Astrocyte of the spinal cord (primary cell): ENCODE measurements around the gene ADCK2.
A peak's percentile ranks its signal among the peaks of the same experiment; 100 is the strongest.

ENCODE experiments used
- DNase-seq: peaks from one replicate; pipeline ENCODE4 v3.0.0; 2011; ENCODE audit warnings: low read depth, low spot score
- H3K4me3 ChIP-seq: 2 replicates; pipeline ENCODE4 v1.5.1; 2011; ENCODE audit warnings: low read depth, mild to moderate bottlenecking, low read length, moderate library complexity
- CTCF ChIP-seq: IDR thresholded peaks from 2 replicates; pipeline ENCODE4 v1.5.1; 2012; ENCODE audit warnings: low read depth, mild to moderate bottlenecking, low read length, inconsistent platforms
- in situ Hi-C: cut with HindIII; loops from 2 replicates; pipeline ENCODE4 v1.10.0; 2017; ENCODE audit warnings: low sequenced_read_pairs

The ADCK2 gene

GRCh38 chr7:140723006-140723405 is 50.3 kb downstream of the ADCK2 start:
- in situ Hi-C loops: no loop called here
- no peak for TF ChIP-seq CTCF
- H3K4me3 ChIP-seq: no peak overlapping the region
- no peak for DNase-seq

DNA sequence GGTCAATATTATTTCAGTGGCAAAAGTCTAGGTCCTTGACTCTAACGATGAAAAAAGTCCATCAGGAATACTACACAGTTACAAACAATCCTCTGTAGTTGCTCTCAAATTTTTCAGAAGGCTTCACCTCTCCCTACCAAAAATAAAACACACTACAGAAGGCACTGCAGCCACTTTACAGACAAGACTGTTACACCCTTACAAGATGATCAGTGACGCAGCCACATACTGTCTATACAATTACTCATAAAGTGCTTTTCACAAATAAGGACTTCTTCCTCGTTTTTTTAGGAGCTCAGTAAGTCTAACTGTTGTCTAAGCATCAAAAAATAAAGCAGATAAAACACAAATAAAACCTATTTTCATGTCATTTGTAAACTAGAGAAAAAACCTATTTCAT is 50.8 kb downstream of the ADCK2 start:
- H3K4me3 ChIP-seq: no peak overlapping the region
- in situ Hi-C loops: no loop called here
- no peak for DNase-seq
- TF ChIP-seq CTCF: no peak

DNA sequence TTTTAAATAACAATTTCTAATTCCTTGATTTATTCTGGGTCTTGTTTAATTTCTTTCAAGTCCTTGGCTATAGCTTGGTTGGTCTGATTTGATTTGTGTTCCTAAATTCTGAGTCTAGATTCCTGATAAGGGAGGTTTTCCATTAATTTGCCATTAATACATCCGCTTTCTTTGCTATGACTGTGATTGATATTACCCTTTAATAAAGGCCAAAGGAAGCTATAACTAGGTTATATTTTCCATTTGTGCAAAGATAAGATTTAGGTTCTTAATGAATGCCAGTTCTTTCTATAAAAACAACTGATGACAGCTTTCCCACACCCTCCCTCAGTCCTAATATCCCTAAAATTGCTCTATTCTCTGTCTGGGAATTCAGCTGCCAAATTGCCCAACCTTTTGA is 52.0 kb downstream of the ADCK2 start:
- DNase-seq: no peak
- in situ Hi-C loops: no loop called here
- TF ChIP-seq CTCF: no peak
- no peak overlapping the region for H3K4me3 ChIP-seq

DNA sequence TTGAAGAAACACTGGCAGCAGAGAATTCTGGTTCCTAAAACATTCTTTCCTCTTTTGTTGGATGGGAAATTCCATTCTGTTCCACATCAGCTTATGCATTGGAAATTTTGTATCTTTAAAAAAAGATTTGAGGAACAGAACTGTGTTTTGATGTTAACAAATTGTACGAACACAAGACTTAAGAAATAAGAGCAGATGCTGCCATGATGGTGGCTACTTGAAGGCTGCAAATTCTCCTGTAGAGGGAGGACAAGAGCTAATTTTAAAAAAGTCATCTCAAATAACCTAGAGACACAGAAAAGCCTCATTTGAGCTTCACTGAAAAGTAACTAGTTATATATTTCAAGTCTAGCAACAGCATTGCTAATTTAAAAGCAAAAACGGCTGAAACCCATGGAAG is 53.5 kb downstream of the ADCK2 start:
- TF ChIP-seq CTCF: peak; percentile 46
- DNase-seq: peak; percentile 41
- no peak overlapping the region for H3K4me3 ChIP-seq
- in situ Hi-C loops: no loop called here

GRCh38 chr7:140732416-140732815 is 59.7 kb downstream of the ADCK2 start:
- in situ Hi-C loops: no loop called here
- TF ChIP-seq CTCF: no peak
- DNase-seq: no peak
- H3K4me3 ChIP-seq: no peak overlapping the region

- no peak overlapping the region for H3K4me3 ChIP-seq
- no peak for DNase-seq
- in situ Hi-C loops: no loop called here
- no peak for TF ChIP-seq CTCF
Measured at GRCh38 chr7:140734096-140734495, 61.4 kb downstream of the ADCK2 start.

DNA sequence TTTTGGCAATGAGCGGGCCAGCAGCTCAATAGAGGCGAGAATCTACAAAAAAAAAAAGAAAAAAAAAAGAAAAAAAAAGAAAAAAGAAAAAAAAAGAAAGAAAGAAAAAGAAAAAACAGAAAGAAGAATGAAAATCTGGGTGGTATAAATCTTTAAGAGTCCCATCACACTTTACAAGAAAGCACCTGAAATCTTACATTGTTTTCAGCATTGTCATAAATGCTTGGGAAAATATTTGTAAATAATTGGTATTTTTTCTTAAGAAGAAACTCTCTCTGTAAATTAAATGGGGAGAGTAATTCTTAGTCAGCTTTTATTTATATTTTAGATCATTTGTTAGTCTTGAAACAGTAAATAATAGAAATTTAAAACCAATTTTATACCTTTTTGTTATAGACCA is 62.0 kb downstream of the ADCK2 start:
- DNase-seq: no peak
- no peak overlapping the region for H3K4me3 ChIP-seq
- TF ChIP-seq CTCF: no peak
- in situ Hi-C loops: no loop called here
